ENCODE measurements around the gene SDHD. TPM values are rescaled to one million over a fixed set of nuclear protein-coding genes. Genes with fewer than 3 reads are reported as not detected.

The SDHD gene
- total and polyA plus RNA-seq, 2 donors (not counting 1 experiment from before 2014, with no cell fraction given): 148 to 186 TPM

DNA sequence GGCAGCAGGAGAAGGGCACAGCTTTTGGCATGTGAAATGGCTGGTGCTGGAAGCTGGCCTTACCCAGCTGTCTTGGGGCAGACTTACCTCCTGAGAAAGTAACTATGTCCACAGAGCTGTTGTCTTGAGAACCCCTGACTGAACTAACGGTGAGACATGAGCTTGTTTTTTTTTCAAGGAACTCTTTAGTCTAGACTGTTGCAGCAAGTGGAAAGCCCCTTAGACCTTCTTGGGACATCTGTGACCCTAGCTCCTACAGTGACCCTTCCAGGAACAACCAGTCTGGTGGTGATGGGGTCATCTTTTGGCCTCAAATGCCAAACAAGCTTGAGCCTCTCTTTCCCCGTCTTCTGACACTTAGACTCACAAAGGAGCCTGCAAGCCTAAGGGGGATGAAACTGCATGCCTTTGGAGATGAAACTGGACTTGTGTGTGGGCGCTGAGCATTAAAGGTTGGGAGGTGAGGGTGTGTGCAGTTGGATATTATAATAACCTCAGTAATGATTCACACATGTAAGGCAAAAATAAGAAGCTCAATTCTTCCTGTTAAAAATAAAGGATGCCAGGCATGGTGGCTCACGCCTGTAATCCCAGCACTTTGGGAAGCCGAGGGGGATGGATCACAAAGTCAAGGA is 35.4 kb downstream of the SDHD start:
- no peak overlapping the region for H2AFZ ChIP-seq (ENCODE audit: low read length)

DNA sequence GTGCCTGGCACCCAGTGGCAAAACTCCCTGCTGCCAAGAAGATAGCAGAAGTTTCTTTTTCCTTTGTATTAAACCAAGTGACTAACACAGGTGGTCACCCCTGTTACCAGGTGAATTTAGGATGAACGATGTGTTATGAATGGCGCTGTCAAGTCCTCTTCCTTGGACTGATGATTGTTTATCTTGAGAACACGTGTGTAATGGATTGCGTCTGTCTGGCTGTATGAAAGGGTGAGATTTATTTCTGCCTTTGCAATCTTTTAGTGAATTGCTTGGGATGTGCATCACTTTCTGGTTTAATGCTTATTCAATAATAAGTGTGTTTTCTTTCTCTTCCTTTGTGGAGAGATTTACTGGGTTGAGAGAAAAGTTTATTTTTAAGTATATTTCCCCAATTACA is 36.5 kb downstream of the SDHD start:
- no peaks in the 10 kb centered on the region for H3K79me2 ChIP-seq (ENCODE audit: control insufficient read depth, insufficient read depth, low read length)
- no peak overlapping the region for H3K27ac ChIP-seq (ENCODE audit: insufficient read depth, low read length)
- no peaks in the 10 kb centered on the region for H4K20me1 ChIP-seq (ENCODE audit: control insufficient read depth, extremely low read depth, insufficient read depth, low read length)
- H3K4me3 ChIP-seq (replicated peaks in 1 of 4; ENCODE audit: control extremely low read depth in 1 of 4, insufficient read depth in 1 of 4, low read depth in 3 of 4, low read length in 4 of 4): no peak overlapping the region
- DNase-seq (ENCODE audit: low read depth in 2 of 2): no peak
- no peaks in the 10 kb centered on the region for H3K9me3 ChIP-seq (ENCODE audit: control insufficient read depth, insufficient read depth, low read depth, low read length)
- no peaks in the 10 kb centered on the region for H3K4me1 ChIP-seq (ENCODE audit: control insufficient read depth, extremely low read depth, insufficient read depth, low read length)
- no peaks in the 10 kb centered on the region for H3K27me3 ChIP-seq (ENCODE audit: control insufficient read depth, insufficient read depth, low read length)
- no peak for TF ChIP-seq EZH2 (IDR thresholded peaks at IDR 0.05; ENCODE audit: low read length, missing control alignments)
- TF ChIP-seq, protein P1, sequence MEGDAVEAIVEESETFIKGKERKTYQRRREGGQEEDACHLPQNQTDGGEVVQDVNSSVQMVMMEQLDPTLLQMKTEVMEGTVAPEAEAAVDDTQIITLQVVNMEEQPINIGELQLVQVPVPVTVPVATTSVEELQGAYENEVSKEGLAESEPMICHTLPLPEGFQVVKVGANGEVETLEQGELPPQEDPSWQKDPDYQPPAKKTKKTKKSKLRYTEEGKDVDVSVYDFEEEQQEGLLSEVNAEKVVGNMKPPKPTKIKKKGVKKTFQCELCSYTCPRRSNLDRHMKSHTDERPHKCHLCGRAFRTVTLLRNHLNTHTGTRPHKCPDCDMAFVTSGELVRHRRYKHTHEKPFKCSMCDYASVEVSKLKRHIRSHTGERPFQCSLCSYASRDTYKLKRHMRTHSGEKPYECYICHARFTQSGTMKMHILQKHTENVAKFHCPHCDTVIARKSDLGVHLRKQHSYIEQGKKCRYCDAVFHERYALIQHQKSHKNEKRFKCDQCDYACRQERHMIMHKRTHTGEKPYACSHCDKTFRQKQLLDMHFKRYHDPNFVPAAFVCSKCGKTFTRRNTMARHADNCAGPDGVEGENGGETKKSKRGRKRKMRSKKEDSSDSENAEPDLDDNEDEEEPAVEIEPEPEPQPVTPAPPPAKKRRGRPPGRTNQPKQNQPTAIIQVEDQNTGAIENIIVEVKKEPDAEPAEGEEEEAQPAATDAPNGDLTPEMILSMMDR (conservative IDR thresholded peaks at IDR 0.05 in 1 of 2, IDR thresholded peaks at IDR 0.05 in 1 of 2; ENCODE audit: low read depth in 1 of 2, low read length in 2 of 2): no peak
- H3K9ac ChIP-seq (ENCODE audit: insufficient read depth, low read length): no peak overlapping the region
- no peak overlapping the region for H3K4me2 ChIP-seq (ENCODE audit: extremely low read depth, insufficient read depth, low read length)
- H2AFZ ChIP-seq (ENCODE audit: low read length): no peak overlapping the region
- no peaks in the 10 kb centered on the region for H3K36me3 ChIP-seq (ENCODE audit: control insufficient read depth, insufficient read depth, low read length)

More for the DNA sequence above, 35.4 kb downstream of the SDHD start:
- H3K27me3 ChIP-seq (ENCODE audit: control insufficient read depth, insufficient read depth, low read length): no peaks in the 10 kb centered on the region
- H4K20me1 ChIP-seq (ENCODE audit: control insufficient read depth, extremely low read depth, insufficient read depth, low read length): no peaks in the 10 kb centered on the region
- H3K79me2 ChIP-seq (ENCODE audit: control insufficient read depth, insufficient read depth, low read length): no peaks in the 10 kb centered on the region
- H3K9me3 ChIP-seq (ENCODE audit: control insufficient read depth, insufficient read depth, low read depth, low read length): no peaks in the 10 kb centered on the region
- no peaks in the 10 kb centered on the region for H3K4me1 ChIP-seq (ENCODE audit: control insufficient read depth, extremely low read depth, insufficient read depth, low read length)
- no peaks in the 10 kb centered on the region for H3K36me3 ChIP-seq (ENCODE audit: control insufficient read depth, insufficient read depth, low read length)
- H3K27ac ChIP-seq (ENCODE audit: insufficient read depth, low read length): no peak overlapping the region
- DNase-seq (ENCODE audit: low read depth in 2 of 2): peak in 1 of 2 donors; percentile 19
- H3K9ac ChIP-seq (ENCODE audit: insufficient read depth, low read length): no peak overlapping the region
- H3K4me3 ChIP-seq (replicated peaks in 1 of 4; ENCODE audit: control extremely low read depth in 1 of 4, insufficient read depth in 1 of 4, low read depth in 3 of 4, low read length in 4 of 4): no peak overlapping the region
- TF ChIP-seq, protein P1 (conservative IDR thresholded peaks at IDR 0.05 in 1 of 2, IDR thresholded peaks at IDR 0.05 in 1 of 2; ENCODE audit: low read depth in 1 of 2, low read length in 2 of 2): no peak
- no peak for TF ChIP-seq EZH2 (IDR thresholded peaks at IDR 0.05; ENCODE audit: low read length, missing control alignments)
- no peak overlapping the region for H3K4me2 ChIP-seq (ENCODE audit: extremely low read depth, insufficient read depth, low read length)

DNA sequence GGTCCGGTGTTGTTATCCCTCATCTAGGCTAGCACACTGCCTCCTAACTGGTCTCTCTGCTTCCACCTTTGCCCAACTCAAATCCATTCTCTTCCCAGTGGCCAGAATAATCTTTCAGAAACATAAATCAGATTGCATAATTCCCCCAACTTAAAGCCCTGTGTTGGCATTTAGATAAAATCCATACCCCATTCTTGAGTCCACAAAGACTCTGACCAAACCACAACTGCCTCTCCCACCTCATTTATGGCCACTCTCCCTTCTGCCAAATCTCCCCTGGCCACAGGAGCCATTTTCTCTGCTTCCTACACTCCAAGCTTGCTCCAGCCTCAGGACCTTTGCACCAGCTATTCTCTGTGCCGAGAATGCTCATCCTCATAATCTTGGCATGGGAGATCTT is 40.4 kb downstream of the SDHD start:
- Histone ChIP-seq H3K4me3 (replicated peaks in 1 of 4; ENCODE audit: control extremely low read depth in 1 of 4, insufficient read depth in 1 of 4, low read depth in 3 of 4, low read length in 4 of 4) (no peak overlapping the region), H3K36me3 (ENCODE audit: control insufficient read depth, insufficient read depth, low read length) (no peaks in the 10 kb centered on the region), H3K9ac (ENCODE audit: insufficient read depth, low read length) (no peak overlapping the region), H4K20me1 (ENCODE audit: control insufficient read depth, extremely low read depth, insufficient read depth, low read length) (no peaks in the 10 kb centered on the region), H3K4me2 (ENCODE audit: extremely low read depth, insufficient read depth, low read length) (no peak overlapping the region), H3K27ac (ENCODE audit: insufficient read depth, low read length) (no peak overlapping the region), H3K79me2 (ENCODE audit: control insufficient read depth, insufficient read depth, low read length) (no peaks in the 10 kb centered on the region), H2AFZ (ENCODE audit: low read length) (no peak overlapping the region), H3K27me3 (ENCODE audit: control insufficient read depth, insufficient read depth, low read length) (no peaks in the 10 kb centered on the region), H3K4me1 (ENCODE audit: control insufficient read depth, extremely low read depth, insufficient read depth, low read length) (peaks cover 5% of the 10 kb centered on the region), H3K9me3 (ENCODE audit: control insufficient read depth, insufficient read depth, low read depth, low read length) (no peaks in the 10 kb centered on the region)
- no peak for TF ChIP-seq EZH2 (IDR thresholded peaks at IDR 0.05; ENCODE audit: low read length, missing control alignments)
- TF ChIP-seq, protein P1 (conservative IDR thresholded peaks at IDR 0.05 in 1 of 2, IDR thresholded peaks at IDR 0.05 in 1 of 2; ENCODE audit: low read depth in 1 of 2, low read length in 2 of 2): no peak
- no peak for DNase-seq (ENCODE audit: low read depth in 2 of 2)
